Measurements from ENCODE around the gene STAG2. TPM values are rescaled to one million over a fixed set of nuclear protein-coding genes. Genes with fewer than 3 reads are reported as not detected.
A peak's percentile ranks its signal among the peaks of the same experiment; 100 is the strongest.

STAG2 gene
- total RNA-seq, 1 experiment from 2014 or later, result 92.1 TPM

GRCh38 chrX:124145749-124146148, 184.2 kb downstream of the STAG2 start:
- Histone ChIP-seq H3K4me3 (ENCODE audit: low read length) (no peak overlapping the region), H2AFZ (ENCODE audit: low read length) (no peak overlapping the region), H3K4me1 (ENCODE audit: insufficient read depth, low read length) (no peaks in the 10 kb centered on the region), H3K27ac (ENCODE audit: low read length) (no peak overlapping the region), H3K9ac (ENCODE audit: low read length) (no peak overlapping the region), H3K36me3 (ENCODE audit: low read depth, low read length) (no peaks in the 10 kb centered on the region), H3K4me2 (ENCODE audit: low read length) (no peak overlapping the region), H3K9me2 (replicated peaks; ENCODE audit: low read length) (no peaks in the 10 kb centered on the region), H3K9me3 (ENCODE audit: low read length) (no peaks in the 10 kb centered on the region), H3K79me2 (ENCODE audit: low read length) (no peaks in the 10 kb centered on the region), H3K27me3 (ENCODE audit: low read length) (no peaks in the 10 kb centered on the region), H4K20me1 (ENCODE audit: low read length) (no peaks in the 10 kb centered on the region), H3F3A (ENCODE audit: low read length, unreplicated experiment) (no peaks in the 10 kb centered on the region)
- no peak for ATAC-seq
- CTCF ChIA-PET, result no interaction called here
- no peak for DNase-seq
- intact Hi-C loops (cut with micrococcal nuclease), result no loop called here
- no TSS peak for BruUV-seq (replicated peaks)
- TF ChIP-seq CTCF (conservative IDR thresholded peaks at IDR 0.05; ENCODE audit: low read depth, low read length), result no peak
- no peak for TF ChIP-seq EZH2phosphoT487 (IDR thresholded peaks at IDR 0.05; ENCODE audit: borderline replicate concordance, low read length)
- no peak for TF ChIP-seq EZH2 (IDR thresholded peaks at IDR 0.05; ENCODE audit: low read length, unreplicated experiment)
- POLR2A ChIA-PET (ENCODE audit: unreplicated experiment), result no interaction called here

- H2AFZ ChIP-seq (ENCODE audit: low read length), result no peak overlapping the region
- ChIA-PET POLR2A (ENCODE audit: unreplicated experiment) (no interaction called here), CTCF (no interaction called here)
- H3K4me2 ChIP-seq (ENCODE audit: low read length), result no peak overlapping the region
- no peaks in the 10 kb centered on the region for H3K36me3 ChIP-seq (ENCODE audit: low read depth, low read length)
- no peaks in the 10 kb centered on the region for H3K4me1 ChIP-seq (ENCODE audit: insufficient read depth, low read length)
- no peaks in the 10 kb centered on the region for H3K9me3 ChIP-seq (ENCODE audit: low read length)
- H3F3A ChIP-seq (ENCODE audit: low read length, unreplicated experiment), result no peaks in the 10 kb centered on the region
- H3K9ac ChIP-seq (ENCODE audit: low read length), result no peak overlapping the region
- no peak overlapping the region for H3K27ac ChIP-seq (ENCODE audit: low read length)
- DNase-seq, result no peak
- TF ChIP-seq EZH2 (IDR thresholded peaks at IDR 0.05; ENCODE audit: low read length, unreplicated experiment) (no peak), CTCF (conservative IDR thresholded peaks at IDR 0.05; ENCODE audit: low read depth, low read length) (0 out of 2 replicates have a peak, but pooled peaks have one; percentile 10)
- no peaks in the 10 kb centered on the region for H3K9me2 ChIP-seq (replicated peaks; ENCODE audit: low read length)
- H3K27me3 ChIP-seq (ENCODE audit: low read length), result no peaks in the 10 kb centered on the region
- no TSS peak for BruUV-seq (replicated peaks)
- no peak for ATAC-seq
- H3K79me2 ChIP-seq (ENCODE audit: low read length), result no peaks in the 10 kb centered on the region
- no peak overlapping the region for H3K4me3 ChIP-seq (ENCODE audit: low read length)
- no peaks in the 10 kb centered on the region for H4K20me1 ChIP-seq (ENCODE audit: low read length)
- intact Hi-C loops (cut with micrococcal nuclease), result no loop called here
Measured at GRCh38 chrX:124151195-124151594, 189.7 kb downstream of the STAG2 start.

Other genes with a start within 250 kb of the STAG2 start
- 69.1 and 78.0 TPM in 2 replicates for gene THOC2, start 228.7 kb upstream of the STAG2 start, total RNA-seq (2014; rRNA removed)
- gene XIAP, start 101.7 kb upstream of the STAG2 start, total RNA-seq (2014; rRNA removed), result 29.2 and 35.8 TPM in 2 replicates